HG03103 (cell line): ENCODE measurements around the gene CALN1.
"Not testable (repeated sequence)": the region's sequence is repeated elsewhere in the genome, so short reads cannot be mapped to it uniquely, and the experiment has no call there.

Experiments used
- ATAC-seq: cut with Tn5 transposase; IDR thresholded peaks from one replicate; pipeline ENCODE4 v1.9.1; 2021; ENCODE audit warnings: low read depth; ENCODE audit not compliant: unreplicated experiment

The CALN1 gene

GRCh38 chr7:72213081-72213480, 199.1 kb downstream of the CALN1 start:
- no peak for ATAC-seq

- no peak for ATAC-seq
Observed at GRCh38 chr7:72211175-72211574, 201.0 kb downstream of the CALN1 start.

- not testable (repeated sequence) for ATAC-seq
Observed at GRCh38 chr7:72209006-72209405, 203.1 kb downstream of the CALN1 start.

- no peak for ATAC-seq
Observed at GRCh38 chr7:72196176-72196575, 216.0 kb downstream of the CALN1 start.

GRCh38 chr7:72190919-72191318, 221.2 kb downstream of the CALN1 start:
- no peak for ATAC-seq

- no peak for ATAC-seq
Observed at GRCh38 chr7:72190146-72190545, 222.0 kb downstream of the CALN1 start.

- no peak for ATAC-seq
Observed at GRCh38 chr7:72187179-72187578, 225.0 kb downstream of the CALN1 start.

GRCh38 chr7:72183835-72184234, 228.3 kb downstream of the CALN1 start:
- no peak for ATAC-seq

GRCh38 chr7:72182036-72182435, 230.1 kb downstream of the CALN1 start:
- no peak for ATAC-seq

GRCh38 chr7:72176875-72177274, 235.3 kb downstream of the CALN1 start:
- ATAC-seq = no peak

GRCh38 chr7:72170475-72170874, 241.7 kb downstream of the CALN1 start:
- no peak for ATAC-seq

- ATAC-seq = no peak
Observed at GRCh38 chr7:72163271-72163670, 248.9 kb downstream of the CALN1 start.

GRCh38 chr7:72161534-72161933, 250.6 kb downstream of the CALN1 start:
- no peak for ATAC-seq

- no peak for ATAC-seq
Observed at GRCh38 chr7:72159911-72160310, 252.2 kb downstream of the CALN1 start.

GRCh38 chr7:72156671-72157070, 255.5 kb downstream of the CALN1 start:
- no peak for ATAC-seq

GRCh38 chr7:72153132-72153512, 259.0 kb downstream of the CALN1 start:
- no peak for ATAC-seq

- ATAC-seq = no peak
Observed at GRCh38 chr7:72152161-72153131, 259.7 kb downstream of the CALN1 start.

GRCh38 chr7:72140566-72140965, 271.6 kb downstream of the CALN1 start:
- no peak for ATAC-seq

- no peak for ATAC-seq
Observed at GRCh38 chr7:72127136-72127535, 285.0 kb downstream of the CALN1 start.

GRCh38 chr7:72123913-72124312, 288.2 kb downstream of the CALN1 start:
- ATAC-seq = no peak

GRCh38 chr7:72118366-72118765, 293.8 kb downstream of the CALN1 start:
- ATAC-seq = no peak

- ATAC-seq = no peak
Observed at GRCh38 chr7:72114129-72114528, 298.0 kb downstream of the CALN1 start.
